ENCODE data around the gene P2RX5. TPM values are rescaled to one million over a fixed set of nuclear protein-coding genes. Genes with fewer than 3 reads are reported as not detected.
"Not testable (repeated sequence)": the region's sequence is repeated elsewhere in the genome, so short reads cannot be mapped to it uniquely, and the experiment has no call there.

The P2RX5 gene
- total and polyA plus RNA-seq, 2 donors: 108 to 122 TPM

DNA sequence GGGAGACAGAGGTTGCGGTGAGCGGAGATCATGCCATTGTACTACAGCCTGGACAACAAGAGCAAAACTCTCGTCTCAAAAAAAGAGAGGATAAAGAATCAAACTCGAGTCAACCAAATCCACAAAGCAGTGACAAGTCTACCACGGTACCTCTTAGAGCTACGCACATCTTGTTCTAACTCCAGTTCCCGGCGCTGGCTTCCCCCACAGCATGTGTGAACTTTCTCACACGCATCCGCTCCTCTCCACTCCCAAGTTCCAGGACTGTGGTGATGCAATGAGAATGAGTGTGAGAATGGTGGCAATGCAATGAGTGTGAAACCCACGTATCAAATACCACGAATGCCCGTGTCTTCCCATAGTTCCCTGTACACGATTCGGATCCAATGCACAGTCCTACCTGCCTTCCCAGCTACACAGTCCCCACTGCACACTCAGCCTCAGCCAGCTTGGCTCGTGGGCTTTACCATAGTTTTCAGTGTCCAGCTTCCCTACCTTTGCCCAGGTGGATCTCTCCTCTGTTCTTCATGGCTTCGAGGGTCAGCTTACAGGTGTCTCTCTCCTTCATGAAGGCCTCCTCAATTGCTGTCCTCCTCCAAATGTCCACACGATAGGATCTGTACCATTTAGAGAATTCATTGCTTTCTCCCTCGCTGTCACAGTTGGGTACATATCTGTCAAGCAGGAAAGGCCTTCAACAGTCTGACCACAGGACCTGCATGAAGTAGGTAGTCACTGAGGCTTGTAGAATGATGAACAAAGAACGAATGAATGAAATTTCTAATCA is 9.2 kb upstream of the P2RX5 start:
- peaks cover 0 to 14% of the 10 kb centered on the region in 2 donors for H3K4me1 ChIP-seq (ENCODE audit: control insufficient read depth in 2 of 2, insufficient read depth in 2 of 2, low read length in 2 of 2)
- H3K27ac ChIP-seq (ENCODE audit: low read depth in 1 of 2, low read length in 1 of 2): no peak overlapping the region
- no peak for DNase-seq (ENCODE audit: low read depth in 6 of 9, low spot score in 9 of 9)
- H3K4me3 ChIP-seq (ENCODE audit: low read length in 2 of 2): no peak overlapping the region
- peaks cover 7 to 43% of the 10 kb centered on the region in 2 donors for H3K36me3 ChIP-seq (ENCODE audit: control insufficient read depth in 2 of 2, insufficient read depth in 2 of 2, low read length in 1 of 2)
- H3K27me3 ChIP-seq (ENCODE audit: control insufficient read depth in 2 of 2, insufficient read depth in 1 of 2, low read length in 1 of 2): no peaks in the 10 kb centered on the region
- peaks cover 0 to 5% of the 10 kb centered on the region in 2 donors for H3K9me3 ChIP-seq (ENCODE audit: control insufficient read depth in 2 of 2, insufficient read depth in 1 of 2, low read length in 1 of 2)
- WGBS: 96% methylated on average over 20 of the region's 20 CpGs

- H3K27me3 ChIP-seq (ENCODE audit: control insufficient read depth in 2 of 2, insufficient read depth in 1 of 2, low read length in 1 of 2); DNase-seq (ENCODE audit: low read depth in 6 of 9, low spot score in 9 of 9); H3K27ac ChIP-seq (ENCODE audit: low read depth in 1 of 2, low read length in 1 of 2); H3K4me1 ChIP-seq (ENCODE audit: control insufficient read depth in 2 of 2, insufficient read depth in 2 of 2, low read length in 2 of 2); H3K4me3 ChIP-seq (ENCODE audit: low read length in 2 of 2): not testable (repeated sequence)
- 97% methylated on average over 7 of the region's 7 CpGs for WGBS
- H3K36me3 ChIP-seq (ENCODE audit: control insufficient read depth in 2 of 2, insufficient read depth in 2 of 2, low read length in 1 of 2): peaks cover 7 to 36% of the 10 kb centered on the region in 2 donors
- H3K9me3 ChIP-seq (ENCODE audit: control insufficient read depth in 2 of 2, insufficient read depth in 1 of 2, low read length in 1 of 2): peaks cover 2 to 17% of the 10 kb centered on the region in 2 donors
These were observed 6.1 kb upstream of the P2RX5 start for GRCh38 chr17:3702041-3702539.

DNA sequence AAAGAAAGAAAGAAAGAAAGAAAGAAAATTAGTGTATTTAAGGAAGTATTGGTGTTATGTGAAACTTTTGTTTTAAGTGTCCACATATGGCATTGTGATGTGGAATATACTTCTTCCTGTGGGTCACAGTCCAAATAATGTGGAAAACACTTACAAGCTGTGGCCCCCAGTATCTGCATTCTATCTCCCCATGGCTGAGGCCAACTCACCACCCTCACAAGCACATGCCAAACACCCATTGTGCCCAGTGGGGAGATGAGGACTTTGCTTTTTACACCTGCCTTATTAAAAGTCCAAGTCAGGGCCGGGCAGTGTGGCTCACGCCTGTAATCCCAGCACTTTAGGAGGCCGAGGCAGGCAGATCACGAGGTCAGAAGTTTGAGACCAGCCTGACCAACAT is 4.0 kb upstream of the P2RX5 start:
- Histone ChIP-seq H3K36me3 (ENCODE audit: control insufficient read depth in 2 of 2, insufficient read depth in 2 of 2, low read length in 1 of 2) (peaks cover 7 to 27% of the 10 kb centered on the region in 2 donors), H3K27me3 (ENCODE audit: control insufficient read depth in 2 of 2, insufficient read depth in 1 of 2, low read length in 1 of 2) (peaks cover 0 to 10% of the 10 kb centered on the region in 2 donors), H3K4me1 (ENCODE audit: control insufficient read depth in 2 of 2, insufficient read depth in 2 of 2, low read length in 2 of 2) (peaks cover 0 to 23% of the 10 kb centered on the region in 2 donors), H3K4me3 (ENCODE audit: low read length in 2 of 2) (no peak overlapping the region), H3K9me3 (ENCODE audit: control insufficient read depth in 2 of 2, insufficient read depth in 1 of 2, low read length in 1 of 2) (peaks cover 2 to 18% of the 10 kb centered on the region in 2 donors), H3K27ac (ENCODE audit: low read depth in 1 of 2, low read length in 1 of 2) (no peak overlapping the region)
- 99% methylated on average over 4 of the region's 4 CpGs for WGBS
- no peak for DNase-seq (ENCODE audit: low read depth in 6 of 9, low spot score in 9 of 9)

DNA sequence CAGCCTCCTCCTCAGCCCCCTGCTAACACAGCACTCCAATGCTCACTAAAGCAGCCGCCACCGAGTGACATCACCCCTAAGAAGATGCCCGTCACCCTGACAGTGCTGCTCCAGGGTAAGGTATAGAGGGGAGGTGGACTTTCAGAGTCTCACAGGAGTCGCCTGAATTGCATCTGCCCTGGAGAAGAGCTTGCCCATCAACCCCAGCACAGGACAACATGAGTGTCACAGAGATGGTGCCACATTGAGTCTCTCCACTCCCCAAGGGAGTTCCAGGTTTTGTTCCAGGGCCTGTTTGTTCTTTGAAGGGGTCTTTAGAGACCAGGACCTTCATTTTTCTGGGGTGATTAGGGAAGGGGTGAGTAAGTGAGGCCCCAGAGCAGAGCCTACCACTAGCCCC is 2.2 kb upstream of the P2RX5 start:
- Histone ChIP-seq H3K4me1 (ENCODE audit: control insufficient read depth in 2 of 2, insufficient read depth in 2 of 2, low read length in 2 of 2) (peaks cover 0 to 40% of the 10 kb centered on the region in 2 donors), H3K9me3 (ENCODE audit: control insufficient read depth in 2 of 2, insufficient read depth in 1 of 2, low read length in 1 of 2) (peaks cover 2 to 23% of the 10 kb centered on the region in 2 donors), H3K27ac (ENCODE audit: low read depth in 1 of 2, low read length in 1 of 2) (no peak overlapping the region), H3K27me3 (ENCODE audit: control insufficient read depth in 2 of 2, insufficient read depth in 1 of 2, low read length in 1 of 2) (peaks cover 0 to 14% of the 10 kb centered on the region in 2 donors), H3K4me3 (ENCODE audit: low read length in 2 of 2) (no peak overlapping the region), H3K36me3 (ENCODE audit: control insufficient read depth in 2 of 2, insufficient read depth in 2 of 2, low read length in 1 of 2) (peaks cover 7 to 14% of the 10 kb centered on the region in 2 donors)
- no peak for DNase-seq (ENCODE audit: low read depth in 6 of 9, low spot score in 9 of 9)
- 99% methylated on average over 4 of the region's 4 CpGs for WGBS

DNA sequence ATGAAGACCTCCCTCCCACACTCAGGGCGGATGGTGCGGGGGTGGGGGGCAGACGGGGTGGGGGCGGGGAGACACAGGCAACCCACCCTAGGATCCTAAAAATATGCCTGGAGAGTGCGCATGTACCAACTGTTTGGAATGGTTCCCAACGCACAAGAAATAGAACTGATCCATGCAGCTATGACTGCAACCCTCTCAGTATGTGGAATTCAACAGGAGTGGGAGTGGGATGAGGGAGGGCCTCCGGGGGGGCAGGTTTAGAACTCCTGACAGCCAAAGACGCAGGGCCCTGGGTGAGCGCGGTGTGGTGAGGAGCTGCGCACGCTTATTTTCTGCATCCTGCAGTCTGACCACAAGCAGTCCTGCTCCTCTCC is 1.1 kb upstream of the P2RX5 start:
- DNase-seq (ENCODE audit: low read depth in 6 of 9, low spot score in 9 of 9): no peak
- Histone ChIP-seq H3K27me3 (ENCODE audit: control insufficient read depth in 2 of 2, insufficient read depth in 1 of 2, low read length in 1 of 2) (peaks cover 0 to 14% of the 10 kb centered on the region in 2 donors), H3K4me1 (ENCODE audit: control insufficient read depth in 2 of 2, insufficient read depth in 2 of 2, low read length in 2 of 2) (peaks cover 0 to 46% of the 10 kb centered on the region in 2 donors), H3K4me3 (ENCODE audit: low read length in 2 of 2) (peak overlapping the region; percentile 71 to 91), H3K9me3 (ENCODE audit: control insufficient read depth in 2 of 2, insufficient read depth in 1 of 2, low read length in 1 of 2) (peaks cover 2 to 19% of the 10 kb centered on the region in 2 donors), H3K36me3 (ENCODE audit: control insufficient read depth in 2 of 2, insufficient read depth in 2 of 2, low read length in 1 of 2) (peaks cover 0 to 4% of the 10 kb centered on the region in 2 donors), H3K27ac (ENCODE audit: low read depth in 1 of 2, low read length in 1 of 2) (no peak overlapping the region)
- WGBS: 72% methylated on average over 12 of the region's 12 CpGs

- H3K4me1 ChIP-seq (ENCODE audit: control insufficient read depth in 2 of 2, insufficient read depth in 2 of 2, low read length in 2 of 2): peaks cover 0 to 60% of the 10 kb centered on the region in 2 donors
These were observed 729 bp downstream of the P2RX5 start for GRCh38 chr17:3695129-3695722.

GRCh38 chr17:3693829-3694231 is 2.1 kb downstream of the P2RX5 start:
- H3K9me3 ChIP-seq (ENCODE audit: control insufficient read depth in 2 of 2, insufficient read depth in 1 of 2, low read length in 1 of 2): peaks cover 2 to 21% of the 10 kb centered on the region in 2 donors
- no peak for DNase-seq (ENCODE audit: low read depth in 6 of 9, low spot score in 9 of 9)
- peaks cover 20 to 29% of the 10 kb centered on the region in 2 donors for H3K36me3 ChIP-seq (ENCODE audit: control insufficient read depth in 2 of 2, insufficient read depth in 2 of 2, low read length in 1 of 2)
- peaks cover 0 to 14% of the 10 kb centered on the region in 2 donors for H3K27me3 ChIP-seq (ENCODE audit: control insufficient read depth in 2 of 2, insufficient read depth in 1 of 2, low read length in 1 of 2)
- H3K4me3 ChIP-seq (ENCODE audit: low read length in 2 of 2): peak overlapping the region; percentile 14 to 91
- 82% methylated on average over 9 of the region's 9 CpGs for WGBS
- peaks cover 0 to 73% of the 10 kb centered on the region in 2 donors for H3K4me1 ChIP-seq (ENCODE audit: control insufficient read depth in 2 of 2, insufficient read depth in 2 of 2, low read length in 2 of 2)
- H3K27ac ChIP-seq (ENCODE audit: low read depth in 1 of 2, low read length in 1 of 2): peak overlapping the region in 1 of 2 donors; percentile 87

More at GRCh38 chr17:3695129-3695722, 729 bp downstream of the P2RX5 start:
- H3K9me3 ChIP-seq (ENCODE audit: control insufficient read depth in 2 of 2, insufficient read depth in 1 of 2, low read length in 1 of 2): peaks cover 2 to 18% of the 10 kb centered on the region in 2 donors
- H3K27ac ChIP-seq (ENCODE audit: low read depth in 1 of 2, low read length in 1 of 2): peak overlapping the region in 1 of 2 donors; percentile 87
- peaks cover 9 to 16% of the 10 kb centered on the region in 2 donors for H3K36me3 ChIP-seq (ENCODE audit: control insufficient read depth in 2 of 2, insufficient read depth in 2 of 2, low read length in 1 of 2)
- WGBS: 25% methylated on average over 17 of the region's 17 CpGs
- no peak for DNase-seq (ENCODE audit: low read depth in 6 of 9, low spot score in 9 of 9)
- peak overlapping the region; percentile 71 to 91 for H3K4me3 ChIP-seq (ENCODE audit: low read length in 2 of 2)
- peaks cover 0 to 14% of the 10 kb centered on the region in 2 donors for H3K27me3 ChIP-seq (ENCODE audit: control insufficient read depth in 2 of 2, insufficient read depth in 1 of 2, low read length in 1 of 2)

- Histone ChIP-seq H3K4me1 (ENCODE audit: control insufficient read depth in 2 of 2, insufficient read depth in 2 of 2, low read length in 2 of 2) (peaks cover 0 to 80% of the 10 kb centered on the region in 2 donors), H3K27me3 (ENCODE audit: control insufficient read depth in 2 of 2, insufficient read depth in 1 of 2, low read length in 1 of 2) (peaks cover 0 to 14% of the 10 kb centered on the region in 2 donors)
- no peak for DNase-seq (ENCODE audit: low read depth in 6 of 9, low spot score in 9 of 9)
These were observed 2.8 kb downstream of the P2RX5 start for GRCh38 chr17:3693141-3693540.

GRCh38 chr17:3692346-3692745 is 3.6 kb downstream of the P2RX5 start:
- Histone ChIP-seq H3K9me3 (ENCODE audit: control insufficient read depth in 2 of 2, insufficient read depth in 1 of 2, low read length in 1 of 2) (peaks cover 0 to 10% of the 10 kb centered on the region in 2 donors), H3K27me3 (ENCODE audit: control insufficient read depth in 2 of 2, insufficient read depth in 1 of 2, low read length in 1 of 2) (peaks cover 0 to 14% of the 10 kb centered on the region in 2 donors), H3K4me1 (ENCODE audit: control insufficient read depth in 2 of 2, insufficient read depth in 2 of 2, low read length in 2 of 2) (peaks cover 0 to 83% of the 10 kb centered on the region in 2 donors), H3K36me3 (ENCODE audit: control insufficient read depth in 2 of 2, insufficient read depth in 2 of 2, low read length in 1 of 2) (peaks cover 24 to 38% of the 10 kb centered on the region in 2 donors), H3K4me3 (ENCODE audit: low read length in 2 of 2) (peak overlapping the region in 1 of 2 donors; percentile 31), H3K27ac (ENCODE audit: low read depth in 1 of 2, low read length in 1 of 2) (peak overlapping the region in 1 of 2 donors; percentile 53)
- WGBS: 95% methylated on average over 9 of the region's 9 CpGs
- peak in 1 of 9 donors; percentile 53 for DNase-seq (ENCODE audit: low read depth in 6 of 9, low spot score in 9 of 9)

More at GRCh38 chr17:3693141-3693540, 2.8 kb downstream of the P2RX5 start:
- Histone ChIP-seq H3K4me3 (ENCODE audit: low read length in 2 of 2) (peak overlapping the region; percentile 1 to 31), H3K36me3 (ENCODE audit: control insufficient read depth in 2 of 2, insufficient read depth in 2 of 2, low read length in 1 of 2) (peaks cover 24 to 36% of the 10 kb centered on the region in 2 donors), H3K27ac (ENCODE audit: low read depth in 1 of 2, low read length in 1 of 2) (peak overlapping the region in 1 of 2 donors; percentile 27), H3K9me3 (ENCODE audit: control insufficient read depth in 2 of 2, insufficient read depth in 1 of 2, low read length in 1 of 2) (peaks cover 2 to 16% of the 10 kb centered on the region in 2 donors)
- 87% methylated on average over 4 of the region's 4 CpGs for WGBS

Data from thymus (tissue), 11 donors.